GM18498 (cell line): ENCODE measurements around the gene MYLK2.
"Not testable (repeated sequence)": the region's sequence is repeated elsewhere in the genome, so short reads cannot be mapped to it uniquely, and the experiment has no call there.

Source experiments
- ATAC-seq: cut with Tn5 transposase; IDR thresholded peaks from one replicate; pipeline ENCODE4 v1.9.1; 2021; ENCODE audit warnings: mild to moderate bottlenecking, moderate library complexity; ENCODE audit not compliant: unreplicated experiment

MYLK2 gene

GRCh38 chr20:31815408-31816188 is 3.6 kb upstream of the MYLK2 start:
- ATAC-seq, result no peak

- no peak for ATAC-seq
These were observed 2.9 kb upstream of the MYLK2 start for GRCh38 chr20:31816221-31816620.

GRCh38 chr20:31817461-31817860 is 1.7 kb upstream of the MYLK2 start:
- ATAC-seq, result no peak

GRCh38 chr20:31818376-31818908 is 714 bp upstream of the MYLK2 start:
- no peak for ATAC-seq

- ATAC-seq, result no peak
These were observed 1.1 kb downstream of the MYLK2 start for GRCh38 chr20:31820228-31820627.

GRCh38 chr20:31821427-31821826 is 2.3 kb downstream of the MYLK2 start:
- no peak for ATAC-seq

- peak; percentile 77 for ATAC-seq
These were observed 3.5 kb downstream of the MYLK2 start for GRCh38 chr20:31822421-31823330.

- no peak for ATAC-seq
These were observed 4.4 kb downstream of the MYLK2 start for GRCh38 chr20:31823360-31824124.

- ATAC-seq, result no peak
These were observed 4.9 kb downstream of the MYLK2 start for GRCh38 chr20:31824125-31824485.

- no peak for ATAC-seq
These were observed 5.6 kb downstream of the MYLK2 start for GRCh38 chr20:31824554-31825313.

GRCh38 chr20:31826074-31826473 is 6.9 kb downstream of the MYLK2 start:
- ATAC-seq, result no peak

GRCh38 chr20:31827059-31827458 is 7.9 kb downstream of the MYLK2 start:
- no peak for ATAC-seq

GRCh38 chr20:31828016-31828415 is 8.9 kb downstream of the MYLK2 start:
- ATAC-seq, result not testable (repeated sequence)

- ATAC-seq, result no peak
These were observed 10.6 kb downstream of the MYLK2 start for GRCh38 chr20:31829731-31830130.

GRCh38 chr20:31830406-31830981 is 11.3 kb downstream of the MYLK2 start:
- no peak for ATAC-seq

- no peak for ATAC-seq
These were observed 12.1 kb downstream of the MYLK2 start for GRCh38 chr20:31831211-31831610.

- no peak for ATAC-seq
These were observed 12.7 kb downstream of the MYLK2 start for GRCh38 chr20:31831771-31832306.

- no peak for ATAC-seq
These were observed 14.2 kb downstream of the MYLK2 start for GRCh38 chr20:31833130-31833930.
